GM18505 (cell line): ENCODE data around the gene TFAP2E.

ENCODE experiments used
- ATAC-seq: cut with Tn5 transposase; IDR thresholded peaks from one replicate; pipeline ENCODE4 v1.9.1; 2021; ENCODE audit not compliant: unreplicated experiment
- POLR2A ChIP-seq: IDR thresholded peaks from 4 replicates; pipeline ENCODE4 v1.6.1; 2011; ENCODE audit warnings: borderline replicate concordance; ENCODE audit not compliant: insufficient read depth, insufficient read length; ENCODE audit errors: extremely low read depth

The TFAP2E gene

GRCh38 chr1:35603468-35603867 lies 30.4 kb downstream of the TFAP2E start:
- no peak for ATAC-seq
- TF ChIP-seq POLR2A = no peak

- no peak for TF ChIP-seq POLR2A
- ATAC-seq = no peak
Observed at GRCh38 chr1:35603941-35604340, 30.8 kb downstream of the TFAP2E start.

GRCh38 chr1:35605071-35605866 lies 32.2 kb downstream of the TFAP2E start:
- ATAC-seq = no peak
- TF ChIP-seq POLR2A = no peak

GRCh38 chr1:35605867-35606182 lies 32.7 kb downstream of the TFAP2E start:
- TF ChIP-seq POLR2A = no peak
- ATAC-seq = no peak

GRCh38 chr1:35611655-35612054 lies 38.5 kb downstream of the TFAP2E start:
- no peak for TF ChIP-seq POLR2A
- no peak for ATAC-seq

- no peak for ATAC-seq
- TF ChIP-seq POLR2A = no peak
Observed at GRCh38 chr1:35615440-35615839, 42.3 kb downstream of the TFAP2E start.

- no peak for ATAC-seq
- TF ChIP-seq POLR2A = no peak
Observed at GRCh38 chr1:35619237-35620121, 46.4 kb downstream of the TFAP2E start.

- TF ChIP-seq POLR2A = no peak
- no peak for ATAC-seq
Observed at GRCh38 chr1:35622510-35623178, 49.5 kb downstream of the TFAP2E start.

GRCh38 chr1:35623832-35624231 lies 50.7 kb downstream of the TFAP2E start:
- ATAC-seq = no peak
- TF ChIP-seq POLR2A = no peak

- no peak for ATAC-seq
Observed at GRCh38 chr1:35629051-35629450, 55.9 kb downstream of the TFAP2E start.

GRCh38 chr1:35631396-35631795 lies 58.3 kb downstream of the TFAP2E start:
- ATAC-seq = no peak
- no peak for TF ChIP-seq POLR2A

More at GRCh38 chr1:35629051-35629450, 55.9 kb downstream of the TFAP2E start:
- TF ChIP-seq POLR2A = no peak

GRCh38 chr1:35633547-35633946 lies 60.4 kb downstream of the TFAP2E start:
- ATAC-seq = no peak
- TF ChIP-seq POLR2A = no peak

- ATAC-seq = no peak
- TF ChIP-seq POLR2A = no peak
Observed at GRCh38 chr1:35637401-35637809, 64.3 kb downstream of the TFAP2E start.
